CD4-positive, alpha-beta T cell treated with Interleukin-21 for 1 hour (primary cell): ENCODE results near the gene UBR4.

Experiments
- DNase-seq: peaks from one replicate; pipeline ENCODE4 v3.0.0-alpha.2; 2020

UBR4 gene

GRCh38 chr1:19137158-19137557 is 72.9 kb downstream of the UBR4 start:
- DNase-seq = no peak

GRCh38 chr1:19133360-19133759 is 76.7 kb downstream of the UBR4 start:
- DNase-seq = no peak

- DNase-seq = no peak
Observed at GRCh38 chr1:19130468-19130867, 79.6 kb downstream of the UBR4 start.

- no peak for DNase-seq
Observed at GRCh38 chr1:19128968-19129514, 81.0 kb downstream of the UBR4 start.

- DNase-seq = peak; percentile 16
Observed at GRCh38 chr1:19124273-19124672, 85.8 kb downstream of the UBR4 start.

- DNase-seq = peak; percentile 47
Observed at GRCh38 chr1:19123837-19124236, 86.2 kb downstream of the UBR4 start.

GRCh38 chr1:19122668-19123067 is 87.4 kb downstream of the UBR4 start:
- DNase-seq = no peak

GRCh38 chr1:19121192-19121591 is 88.9 kb downstream of the UBR4 start:
- DNase-seq = no peak

GRCh38 chr1:19120070-19120469 is 90.0 kb downstream of the UBR4 start:
- no peak for DNase-seq

GRCh38 chr1:19115082-19115808 is 94.8 kb downstream of the UBR4 start:
- DNase-seq = no peak

- peak; percentile 38 for DNase-seq
Observed at GRCh38 chr1:19113697-19114092, 96.4 kb downstream of the UBR4 start.

- no peak for DNase-seq
Observed at GRCh38 chr1:19112891-19113696, 97.0 kb downstream of the UBR4 start.

GRCh38 chr1:19110257-19110927 is 99.7 kb downstream of the UBR4 start:
- no peak for DNase-seq

GRCh38 chr1:19109545-19109944 is 100.5 kb downstream of the UBR4 start:
- DNase-seq = no peak

- DNase-seq = no peak
Observed at GRCh38 chr1:19101244-19101643, 108.8 kb downstream of the UBR4 start.

GRCh38 chr1:19100028-19100427 is 110.0 kb downstream of the UBR4 start:
- no peak for DNase-seq

- DNase-seq = no peak
Observed at GRCh38 chr1:19096990-19097389, 113.1 kb downstream of the UBR4 start.

GRCh38 chr1:19096036-19096833 is 113.8 kb downstream of the UBR4 start:
- peak; percentile 24 for DNase-seq

- no peak for DNase-seq
Observed at GRCh38 chr1:19091196-19091953, 118.7 kb downstream of the UBR4 start.

- DNase-seq = no peak
Observed at GRCh38 chr1:19089524-19089923, 120.5 kb downstream of the UBR4 start.

GRCh38 chr1:19088717-19089442 is 121.2 kb downstream of the UBR4 start:
- DNase-seq = no peak
